Measurements from ENCODE around the gene GCN1.
A peak's percentile ranks its signal among the peaks of the same experiment; 100 is the strongest.

The GCN1 gene

DNA sequence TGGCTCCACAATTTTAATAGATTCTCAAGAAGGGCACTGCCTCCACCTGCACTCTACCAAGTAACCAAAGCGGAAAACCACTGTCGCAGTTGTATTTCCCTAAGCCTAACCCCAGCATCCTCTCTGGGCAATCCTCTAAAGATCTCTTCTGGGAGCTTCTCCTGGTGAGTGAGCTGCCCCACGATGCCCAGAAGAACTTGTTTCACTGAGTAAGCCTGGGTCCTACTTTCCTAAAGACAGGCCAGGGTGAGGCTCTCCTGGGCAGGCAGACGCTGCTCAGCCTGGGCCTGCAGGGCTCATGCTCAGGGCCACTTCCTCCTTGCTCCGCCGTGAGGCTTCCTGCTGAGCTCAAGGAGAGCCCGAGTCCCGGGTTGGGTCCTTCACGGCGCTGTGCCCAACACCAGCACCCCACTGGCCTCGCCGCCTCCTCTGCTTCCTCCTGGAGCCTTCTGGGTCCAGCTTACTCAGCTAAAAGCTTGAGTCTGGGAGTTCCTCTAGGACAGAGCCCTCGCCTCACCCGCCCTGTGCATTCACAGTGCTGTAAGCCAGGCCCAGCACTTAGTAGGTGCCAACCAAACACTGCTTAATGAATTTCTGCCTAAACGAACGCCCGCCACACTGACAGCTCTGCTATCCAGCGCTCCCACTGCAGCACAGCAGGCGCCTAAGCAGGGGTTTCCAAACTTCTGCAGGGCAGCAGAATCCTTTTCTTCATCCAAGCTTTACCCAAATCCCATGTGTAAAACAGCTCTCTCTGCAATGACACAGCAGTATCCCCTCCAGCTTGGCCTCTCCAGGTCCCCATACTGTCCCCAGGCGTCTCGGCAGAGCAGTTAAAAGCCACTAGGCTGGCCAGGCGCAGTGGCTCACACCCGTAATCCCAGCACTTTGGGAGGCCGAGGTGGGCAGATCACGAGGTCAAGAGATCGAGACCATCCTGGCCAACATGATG is 83.7 kb downstream of the GCN1 start:
- DNase-seq, result peak; percentile 64

DNA sequence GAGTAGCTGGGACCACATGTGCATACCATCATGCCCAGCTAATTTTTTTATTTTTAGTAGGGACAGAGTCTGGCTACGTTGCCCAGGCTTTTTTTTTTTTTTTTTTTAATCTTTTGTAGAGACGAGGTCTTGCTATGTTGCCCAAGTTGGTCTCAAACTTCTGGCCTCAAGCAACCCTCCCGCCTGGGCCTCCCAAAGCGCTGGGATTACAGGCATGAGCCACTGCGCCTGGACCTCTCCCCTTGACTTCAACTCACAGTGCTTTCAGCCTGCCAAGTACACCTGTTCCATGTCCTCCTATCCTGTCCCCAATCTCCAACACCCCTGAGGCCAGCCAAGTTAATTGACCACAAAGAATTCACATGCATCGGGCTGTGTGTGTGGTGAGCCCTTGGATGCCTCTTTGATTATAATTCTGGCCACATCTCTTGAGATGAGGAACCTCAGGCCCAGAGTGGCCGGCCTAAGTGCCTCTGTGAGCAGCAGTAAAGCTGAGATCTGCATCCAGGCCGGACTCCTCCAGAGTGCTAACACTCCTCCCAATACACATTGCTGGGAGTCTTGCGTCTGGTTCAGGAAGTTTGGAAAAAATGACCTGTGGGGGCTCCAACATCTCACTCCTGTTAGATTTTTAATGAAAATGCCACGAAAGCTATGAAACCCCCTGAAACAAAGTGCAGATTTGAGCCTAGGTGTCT is 84.8 kb downstream of the GCN1 start:
- no peak for DNase-seq

DNA sequence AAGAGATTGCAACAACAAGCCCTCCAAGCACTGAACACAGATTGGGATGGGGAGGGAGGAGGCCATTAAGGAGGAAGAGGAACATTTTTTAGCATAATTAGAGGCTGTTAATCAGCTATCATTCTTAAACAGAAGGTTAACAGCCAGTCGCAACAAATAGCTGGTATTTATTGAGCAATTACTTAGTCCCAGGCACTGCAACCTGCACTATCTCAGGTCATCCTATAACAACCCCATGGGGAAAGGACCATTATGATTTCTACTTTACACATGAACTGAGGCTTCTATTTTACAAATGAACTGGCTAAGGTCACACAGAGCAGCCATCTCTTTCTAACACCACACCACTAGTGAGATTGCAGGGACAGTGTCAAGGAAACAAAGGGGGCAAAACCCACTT is 88.4 kb downstream of the GCN1 start:
- DNase-seq, result no peak

DNA sequence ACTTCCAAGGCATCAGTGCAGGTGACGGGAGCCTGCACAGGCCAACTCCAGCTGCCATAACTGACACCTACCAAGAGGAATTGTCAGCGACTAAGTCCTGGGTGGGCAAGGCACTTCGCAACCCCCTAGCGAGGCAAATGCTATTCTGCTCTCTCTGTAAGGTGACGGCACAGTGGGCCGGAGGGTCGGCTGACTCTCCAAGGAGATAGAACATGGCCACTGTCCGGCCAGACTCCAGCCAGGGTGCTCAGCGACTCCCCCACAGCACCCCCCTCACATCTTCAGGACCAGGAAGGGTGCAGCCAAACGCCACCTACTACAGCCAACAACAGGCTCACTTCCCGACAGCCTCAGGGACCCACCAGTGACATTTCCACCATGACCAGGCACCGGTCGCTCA is 91.1 kb downstream of the GCN1 start:
- no peak for DNase-seq

DNA sequence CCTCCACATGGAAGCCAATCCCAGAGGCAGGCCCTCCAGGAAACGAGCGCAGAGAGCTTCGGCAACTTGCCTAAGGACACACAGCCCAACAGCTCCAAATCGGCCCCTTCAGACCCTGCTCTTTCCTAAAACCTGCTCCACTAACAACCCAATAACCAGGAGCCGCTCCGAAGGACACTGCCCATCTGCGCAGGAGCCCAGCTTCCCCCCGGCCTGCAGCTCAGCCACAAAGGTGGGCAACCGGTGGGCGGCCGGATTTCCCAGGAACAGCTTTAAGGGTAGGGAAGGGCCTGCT is 91.5 kb downstream of the GCN1 start:
- DNase-seq, result no peak

DNA sequence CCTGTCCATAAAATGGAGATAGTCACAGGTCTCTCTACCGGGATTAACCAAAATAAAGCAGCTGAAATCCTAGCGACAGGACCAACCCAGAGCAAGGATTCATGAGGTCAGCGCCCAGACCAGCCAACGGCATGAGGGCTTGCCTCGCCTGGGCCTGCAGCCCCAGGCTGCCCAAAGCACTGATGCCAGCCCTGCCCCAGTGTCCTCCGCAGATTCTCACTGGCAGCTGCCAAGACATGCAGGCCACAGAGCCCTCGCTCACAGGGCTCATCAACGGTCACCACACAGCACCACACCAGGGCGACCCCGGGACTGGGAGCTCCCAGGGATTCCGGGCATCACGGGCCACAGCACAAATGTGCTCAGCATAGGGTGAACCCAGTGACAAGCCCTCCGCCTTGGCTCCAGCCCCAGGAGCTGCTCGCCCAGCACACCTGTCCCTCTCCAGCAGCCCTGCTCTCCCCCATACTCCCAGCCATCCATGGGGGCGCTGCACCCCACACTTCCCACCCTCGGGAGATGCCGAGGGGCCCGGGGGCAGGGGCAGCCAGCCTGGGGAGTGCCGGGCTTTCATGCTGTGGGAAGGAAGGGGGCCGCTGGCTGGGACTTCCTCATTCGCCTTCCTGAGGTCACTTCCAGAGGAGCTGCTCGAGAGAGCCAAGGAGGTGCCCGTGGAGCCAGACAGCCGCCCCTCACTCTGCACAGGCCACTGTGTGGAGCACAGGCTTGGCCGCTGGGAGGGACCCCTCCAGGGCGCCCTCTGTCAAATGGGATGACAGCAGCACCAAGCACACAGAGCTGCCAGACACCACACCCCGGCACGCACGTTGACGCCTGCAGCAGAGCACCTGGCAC is 92.1 kb downstream of the GCN1 start:
- DNase-seq, result no peak

DNA sequence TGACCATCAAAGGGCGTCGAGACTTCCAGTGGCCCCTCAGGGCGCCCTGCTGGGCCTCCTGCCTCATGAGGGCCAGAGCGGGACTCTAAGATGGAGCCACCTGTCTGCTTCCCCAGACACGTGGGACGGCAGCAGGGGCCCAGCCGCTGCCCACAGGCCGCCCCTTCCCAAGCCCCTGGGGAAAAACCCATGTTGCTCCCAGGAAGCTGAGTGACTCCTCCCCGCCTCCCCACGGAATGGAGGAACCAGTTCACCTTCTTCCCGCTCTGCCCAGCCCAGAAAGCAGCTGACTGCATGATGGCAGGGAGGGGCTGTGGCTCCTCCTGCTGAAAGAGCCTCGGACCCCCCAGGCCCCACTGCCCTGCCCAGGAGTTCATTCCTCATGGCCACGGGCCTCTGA is 92.9 kb downstream of the GCN1 start:
- no peak for DNase-seq

DNA sequence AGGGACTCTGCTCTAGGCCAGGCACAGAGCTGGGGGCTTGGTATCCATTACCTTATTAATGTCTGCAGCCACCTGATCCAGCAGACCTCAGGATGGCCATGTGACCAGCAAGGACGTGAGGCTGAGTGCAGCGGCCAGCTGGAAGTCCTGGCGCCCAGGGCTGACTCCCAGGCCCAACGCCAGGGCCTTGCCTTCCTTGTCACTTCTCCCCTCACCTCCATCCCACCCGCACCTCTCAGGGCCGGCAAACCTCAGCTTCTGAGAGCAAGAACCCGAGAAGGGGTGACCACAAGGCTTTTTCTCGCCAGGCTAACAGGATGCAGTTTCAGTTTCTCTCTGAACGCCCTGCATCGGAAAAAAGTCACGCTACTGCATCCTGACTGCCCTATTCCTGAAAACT is 93.3 kb downstream of the GCN1 start:
- DNase-seq, result no peak

DNA sequence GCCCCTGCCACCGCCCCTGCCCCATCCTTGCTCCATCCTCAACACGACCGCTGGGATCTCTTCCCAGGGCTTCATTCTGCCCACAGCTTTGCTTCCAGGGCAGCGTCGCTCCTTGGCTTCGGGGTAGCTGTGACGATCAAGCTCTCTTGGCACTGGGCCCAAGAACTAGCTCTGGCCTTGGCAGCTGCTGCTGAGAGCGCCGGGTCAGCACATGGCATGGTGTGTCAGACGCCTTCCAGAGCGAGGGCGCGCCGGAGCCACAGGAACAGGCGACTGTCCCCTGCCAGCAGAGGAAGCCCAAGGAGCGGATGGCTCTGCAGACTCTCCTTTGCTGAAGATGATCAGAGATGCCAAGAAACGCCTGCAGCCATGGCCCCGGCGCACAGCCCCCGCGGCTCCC is 93.9 kb downstream of the GCN1 start:
- DNase-seq, result no peak

DNA sequence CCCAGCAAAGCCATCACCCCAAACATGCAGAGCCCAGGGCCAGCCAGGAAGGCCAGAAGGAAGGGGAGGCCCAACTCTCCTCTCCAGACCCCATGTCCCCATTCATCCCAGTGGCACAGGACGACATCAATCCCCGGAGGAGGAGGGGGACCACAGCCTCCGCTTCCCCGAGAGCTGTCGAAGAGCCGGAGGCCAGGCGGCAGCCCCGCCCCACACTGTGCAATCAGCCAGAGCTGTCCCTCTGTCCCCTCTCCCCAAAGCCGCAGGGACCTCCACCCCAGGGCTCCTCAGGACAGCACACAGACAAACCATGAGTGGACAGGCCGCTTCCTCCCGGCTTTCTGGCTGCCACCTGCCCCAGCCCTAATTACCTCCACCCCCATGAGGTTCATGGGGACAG is 94.8 kb downstream of the GCN1 start:
- no peak for DNase-seq

DNA sequence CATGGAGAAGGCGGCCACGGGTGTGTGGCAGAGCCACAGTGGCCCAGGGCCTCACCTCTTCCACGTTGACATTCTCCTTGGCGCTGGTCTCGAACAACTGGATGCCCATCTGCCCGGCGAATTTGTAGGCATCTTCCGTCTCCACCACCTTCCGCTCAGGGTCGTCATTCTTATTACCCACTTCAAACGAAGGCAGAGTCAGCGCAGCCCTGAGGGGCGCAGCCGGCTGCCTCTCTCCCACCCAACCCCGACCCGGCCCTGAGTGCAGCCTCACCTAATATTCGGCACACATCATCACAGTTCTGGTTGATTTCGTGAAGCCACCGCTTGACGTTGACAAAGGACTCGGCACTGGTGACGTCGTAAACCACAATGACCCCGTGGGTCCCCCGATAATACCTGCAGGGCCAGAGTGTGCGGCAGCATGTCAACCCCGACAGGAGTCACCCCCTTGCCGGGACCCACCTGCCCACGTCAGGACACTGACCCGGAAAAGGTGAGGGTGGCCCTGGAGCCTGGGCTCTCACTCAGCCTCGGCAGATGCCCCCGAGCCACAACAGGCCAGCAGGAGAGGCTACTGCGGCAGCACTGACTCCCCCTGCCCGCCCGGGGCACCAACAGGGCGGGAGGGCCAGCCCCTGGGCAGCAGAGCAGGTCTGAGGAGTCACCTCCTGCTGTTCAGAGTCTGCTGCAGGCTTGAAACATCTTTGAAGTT is 95.6 kb downstream of the GCN1 start:
- DNase-seq, result no peak

DNA sequence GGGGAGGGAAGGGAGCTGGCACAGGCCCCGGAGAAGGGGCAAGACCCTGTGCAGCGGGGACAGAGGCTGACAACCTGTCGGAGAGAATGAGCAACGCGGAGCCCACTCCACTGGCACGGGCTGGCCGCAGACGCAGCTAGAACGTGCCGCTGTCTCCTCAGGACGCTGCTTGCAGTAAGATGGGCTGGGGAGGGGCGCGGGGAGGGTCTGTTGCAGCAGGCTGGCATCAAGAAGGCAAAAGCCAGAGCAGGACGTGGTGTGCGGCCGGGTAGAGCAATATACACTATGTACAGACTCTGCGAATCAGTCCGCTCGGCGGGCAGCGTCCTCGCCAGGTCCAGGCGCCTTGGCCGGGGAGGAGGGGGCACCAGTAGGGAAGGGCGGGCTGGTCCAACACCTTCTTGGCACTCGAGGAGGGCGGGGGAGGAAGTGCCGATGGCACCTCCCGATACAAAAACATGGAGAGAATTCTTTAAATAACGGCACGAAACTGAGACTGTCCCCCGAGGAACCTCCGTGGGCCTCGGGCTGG is 97.8 kb downstream of the GCN1 start:
- DNase-seq, result no peak

DNA sequence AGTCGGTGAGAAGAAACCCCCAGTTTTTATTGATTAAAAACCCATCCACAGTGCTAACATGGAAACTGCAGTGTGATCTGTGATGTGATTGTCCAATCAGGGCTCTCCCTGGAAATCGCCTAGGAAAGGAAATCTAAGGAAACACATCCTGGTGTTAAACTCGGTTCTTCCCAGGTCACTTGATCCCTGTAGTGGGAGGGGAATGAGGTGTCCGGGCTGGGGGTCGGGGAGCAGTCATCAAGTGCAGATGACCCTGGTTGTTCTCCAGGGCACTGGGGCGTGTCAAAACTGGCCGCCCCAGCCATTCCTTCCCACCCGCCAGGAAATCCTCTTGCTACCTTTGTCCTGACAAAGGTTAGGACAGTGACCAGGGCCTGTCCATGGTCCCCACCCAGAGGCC is 98.8 kb downstream of the GCN1 start:
- no peak for DNase-seq

DNA sequence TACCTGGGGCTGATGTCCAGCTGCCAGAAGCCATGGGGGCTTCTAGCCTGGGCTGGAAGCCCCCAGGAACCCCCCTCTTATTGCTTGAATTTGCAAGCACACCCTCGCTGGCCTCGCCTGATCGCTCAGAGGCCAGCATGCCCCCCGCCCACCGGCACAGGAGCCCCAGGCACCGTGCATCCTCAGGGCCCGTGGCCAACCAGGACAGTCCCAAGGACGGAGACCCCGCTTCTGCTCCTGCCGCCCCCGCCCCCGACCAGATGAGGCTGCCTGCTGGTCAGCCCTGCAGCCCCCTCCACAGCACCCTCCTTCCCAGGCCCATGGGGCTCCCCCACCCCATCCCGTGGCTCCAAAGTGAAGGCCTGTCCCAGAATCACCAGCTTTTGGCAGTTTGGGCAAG is 99.2 kb downstream of the GCN1 start:
- DNase-seq, result no peak

DNA sequence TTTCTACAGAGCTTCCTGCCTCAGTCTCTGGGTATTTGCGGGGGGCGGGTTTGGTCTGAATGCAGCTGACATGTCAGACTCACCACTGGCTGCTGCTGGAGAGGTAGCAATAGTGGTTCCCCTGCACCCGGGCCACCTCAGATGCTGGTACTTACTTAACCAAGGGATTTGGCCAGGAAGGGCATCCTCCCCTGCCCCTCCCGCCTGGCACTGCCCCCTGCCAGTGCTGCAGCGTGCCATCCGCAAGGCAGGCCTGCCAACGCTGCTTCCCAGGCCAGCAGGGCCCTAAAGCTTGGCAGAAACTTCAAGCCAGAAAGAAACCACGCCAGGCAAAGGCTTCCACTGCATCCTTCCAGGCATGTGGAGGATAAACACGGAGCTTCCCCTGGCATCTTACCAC is 100.0 kb downstream of the GCN1 start:
- DNase-seq, result no peak

DNA sequence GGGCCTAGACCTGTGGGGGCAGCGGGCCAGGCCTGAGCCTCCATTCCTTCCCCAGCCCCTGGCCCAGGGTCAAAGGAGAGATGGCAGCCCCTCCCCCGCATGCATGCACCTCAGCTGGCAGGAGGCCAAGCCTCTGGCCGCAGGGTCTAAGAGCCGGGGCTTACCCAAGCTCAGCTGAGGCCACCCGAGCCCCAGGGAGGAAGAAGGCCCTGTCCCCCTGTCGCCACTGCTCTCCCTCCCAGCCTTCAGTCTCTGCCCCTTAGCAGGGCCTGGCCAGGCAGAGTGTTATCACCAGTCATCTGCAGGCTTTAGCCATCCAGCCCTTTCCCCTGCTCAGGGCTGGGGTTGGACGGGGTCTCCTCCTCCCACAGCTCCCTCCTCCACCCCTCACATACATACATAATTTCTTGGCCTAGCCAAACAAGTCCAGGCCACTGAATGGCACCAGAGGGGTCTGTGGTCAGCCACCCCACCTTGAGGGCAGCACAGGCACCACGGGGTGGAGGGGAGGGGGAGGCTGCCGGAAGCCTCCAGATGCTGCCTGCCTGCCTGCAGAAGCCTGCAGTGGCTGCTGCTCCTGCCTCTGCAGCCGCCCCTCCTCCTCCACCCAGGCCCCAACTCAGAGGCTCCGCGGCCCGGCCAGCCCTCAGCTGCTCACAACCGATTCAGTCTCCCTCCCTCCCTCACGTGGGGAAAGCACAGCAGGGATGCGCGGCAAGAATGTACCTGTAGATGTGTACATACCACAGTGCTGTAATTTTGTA is 100.7 kb downstream of the GCN1 start:
- DNase-seq, result no peak

DNA sequence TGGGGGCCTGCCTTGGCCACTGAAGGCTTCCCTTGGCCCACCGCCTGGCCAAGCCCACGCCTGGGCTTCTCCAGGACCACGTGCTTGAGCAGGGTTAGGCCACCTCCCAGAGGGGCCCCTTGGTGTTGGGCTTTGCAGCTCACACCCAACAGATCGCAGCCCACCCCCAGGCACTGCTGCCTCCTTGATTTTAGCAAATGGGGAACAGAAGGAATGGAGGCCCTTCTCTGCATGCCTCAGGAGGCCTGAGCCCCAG is 101.3 kb downstream of the GCN1 start:
- no peak for DNase-seq

DNA sequence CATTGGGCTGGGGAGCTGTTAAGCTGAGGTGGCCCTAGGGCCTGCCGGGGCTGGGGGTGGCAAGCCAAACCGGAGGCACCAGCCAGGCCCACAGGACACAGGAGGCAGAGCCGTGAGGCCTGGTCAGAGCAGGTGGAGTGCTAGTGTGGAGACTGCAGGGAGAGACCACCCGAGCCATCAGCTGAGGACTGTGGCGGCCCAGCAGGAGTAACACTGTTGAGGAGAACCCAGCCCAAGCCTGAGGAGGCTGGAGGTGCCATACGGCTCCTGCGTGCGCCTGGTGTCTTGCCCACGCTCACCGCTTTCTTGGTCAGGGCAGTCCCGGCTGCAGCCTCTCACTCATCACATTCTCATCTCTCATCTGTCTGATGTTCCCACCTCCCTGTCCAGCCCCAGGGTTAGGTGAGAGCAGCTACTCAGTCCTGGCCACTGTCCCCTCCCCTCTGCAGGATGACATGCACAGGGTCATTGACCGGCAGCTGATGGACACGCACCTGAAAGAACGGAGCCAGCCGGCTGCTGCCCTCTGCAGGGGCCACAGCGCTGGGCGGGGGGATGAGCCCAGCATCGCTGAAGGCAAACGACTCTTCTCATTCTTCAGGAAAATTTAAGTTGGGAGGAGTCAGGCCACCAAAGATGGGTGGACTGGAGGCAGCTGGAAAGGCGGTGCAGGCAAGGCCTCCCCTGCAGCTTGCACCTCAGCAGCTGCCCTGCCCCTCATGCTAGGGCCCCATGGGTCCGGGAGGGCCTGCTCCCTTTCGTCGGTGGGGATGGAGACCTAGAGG is 101.8 kb downstream of the GCN1 start:
- DNase-seq, result no peak

DNA sequence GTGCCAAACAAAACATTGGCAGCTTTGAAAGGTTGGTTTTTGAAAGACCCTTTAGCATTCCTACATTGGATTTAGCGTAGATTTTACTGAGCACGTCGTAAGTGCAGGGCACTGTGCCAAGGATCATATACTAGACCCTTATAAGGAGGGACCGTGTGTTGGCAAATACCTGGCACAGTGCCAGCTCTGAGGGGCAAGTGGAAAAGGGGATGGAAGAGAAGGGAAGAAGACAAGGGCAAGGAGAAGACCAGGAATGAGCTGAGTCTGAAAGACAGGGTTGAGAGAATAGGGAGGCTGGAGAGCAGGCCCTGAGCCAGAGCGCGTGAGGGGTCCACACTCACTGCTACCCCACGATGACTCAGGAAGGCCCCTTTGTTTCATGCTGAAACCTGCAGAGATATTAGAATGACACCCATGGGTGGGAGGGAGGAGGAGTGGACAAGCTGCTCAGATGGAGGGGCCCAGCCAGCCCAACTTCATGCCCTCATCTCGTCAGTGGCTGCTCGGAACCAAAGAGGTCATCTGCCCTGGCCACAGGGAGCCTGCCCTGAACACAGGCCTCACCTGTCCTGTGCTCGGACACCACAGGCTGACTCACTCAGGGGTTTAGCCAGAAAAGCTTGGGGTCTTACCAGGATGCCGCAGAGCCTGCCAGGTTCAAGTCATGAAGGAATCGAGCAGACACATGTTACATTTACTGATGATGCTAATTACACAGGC is 103.0 kb downstream of the GCN1 start:
- no peak for DNase-seq

DNA sequence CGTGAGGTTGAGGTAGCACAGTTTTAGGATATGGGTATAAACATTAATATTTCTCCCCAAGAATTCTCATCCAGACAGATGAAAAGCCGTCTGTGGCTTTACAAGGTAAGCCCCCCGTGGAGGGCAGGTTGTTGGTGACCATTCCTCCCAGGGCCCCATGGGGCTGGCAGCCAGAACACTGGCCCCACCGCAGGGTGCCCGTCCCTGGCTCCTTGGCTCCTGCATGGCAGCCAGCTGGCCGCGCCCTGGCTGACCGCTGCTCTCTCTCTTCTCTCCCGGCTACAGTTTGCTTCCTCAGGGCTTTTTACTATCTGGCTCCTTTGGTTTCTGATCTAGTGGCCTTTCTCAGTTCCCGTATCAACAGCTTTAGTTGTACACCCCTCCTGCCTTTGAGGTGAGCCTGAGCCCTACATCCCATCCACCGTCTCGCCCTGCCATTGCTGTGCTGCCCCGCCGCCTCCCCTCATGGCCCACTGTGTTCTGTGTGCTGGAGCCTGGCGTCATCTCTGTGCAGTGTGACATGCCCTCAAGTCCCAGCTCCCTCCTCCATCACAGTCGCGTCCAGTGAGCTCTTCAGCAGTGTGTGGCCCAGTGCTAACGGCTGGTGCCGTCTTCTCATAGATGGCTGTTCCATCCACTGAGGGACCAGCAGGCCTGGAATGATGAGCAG is 103.8 kb downstream of the GCN1 start:
- DNase-seq, result no peak
